Activated T-cell treated with anti-CD3 and anti-CD28 coated beads for 24 hours (primary cell): ENCODE data around the gene LDLRAD3.

Experiments
- DNase-seq: peaks from one replicate; pipeline ENCODE4 v3.0.0-alpha.2; 2020; ENCODE audit warnings: low read depth

Gene LDLRAD3

DNA sequence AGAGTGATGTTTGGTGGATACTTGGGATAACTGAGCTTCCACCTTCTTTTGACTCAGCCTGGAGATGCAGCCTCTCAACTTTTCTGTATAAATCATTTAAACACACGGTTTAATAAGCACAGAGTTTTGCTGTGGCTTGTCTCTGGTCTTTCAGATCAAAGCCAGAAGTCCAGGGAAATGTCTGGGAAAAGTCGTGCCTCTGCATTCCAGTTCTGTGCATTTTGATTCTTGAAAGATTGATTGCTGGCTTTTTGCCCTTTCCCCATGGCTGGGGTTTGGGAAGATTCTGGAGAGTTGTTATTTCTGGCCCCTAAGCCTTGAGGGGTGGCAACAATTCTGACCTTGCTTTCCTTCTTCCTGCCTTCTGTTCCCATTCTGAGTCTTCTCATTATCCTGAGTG lies 191.2 kb downstream of the LDLRAD3 start:
- DNase-seq: no peak

DNA sequence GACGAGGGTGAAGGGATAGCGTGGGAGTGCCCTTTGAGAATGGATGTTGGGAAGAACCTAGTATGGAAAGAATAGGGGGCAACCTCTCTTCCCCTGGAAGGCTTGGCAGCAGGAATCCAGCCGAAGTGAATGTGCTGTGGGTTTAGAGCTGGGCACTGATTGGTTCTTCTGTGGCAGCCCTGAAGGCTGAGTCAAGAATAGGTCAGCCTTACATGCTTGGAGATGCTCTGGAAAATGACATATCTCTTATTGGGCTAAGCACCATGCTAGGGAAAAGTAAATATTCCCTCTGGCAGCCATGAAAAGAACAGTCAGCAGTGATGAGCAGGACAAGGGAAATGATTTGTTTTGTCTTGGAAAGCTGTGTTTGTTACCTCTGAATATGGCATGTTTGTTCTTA lies 195.9 kb downstream of the LDLRAD3 start:
- no peak for DNase-seq

DNA sequence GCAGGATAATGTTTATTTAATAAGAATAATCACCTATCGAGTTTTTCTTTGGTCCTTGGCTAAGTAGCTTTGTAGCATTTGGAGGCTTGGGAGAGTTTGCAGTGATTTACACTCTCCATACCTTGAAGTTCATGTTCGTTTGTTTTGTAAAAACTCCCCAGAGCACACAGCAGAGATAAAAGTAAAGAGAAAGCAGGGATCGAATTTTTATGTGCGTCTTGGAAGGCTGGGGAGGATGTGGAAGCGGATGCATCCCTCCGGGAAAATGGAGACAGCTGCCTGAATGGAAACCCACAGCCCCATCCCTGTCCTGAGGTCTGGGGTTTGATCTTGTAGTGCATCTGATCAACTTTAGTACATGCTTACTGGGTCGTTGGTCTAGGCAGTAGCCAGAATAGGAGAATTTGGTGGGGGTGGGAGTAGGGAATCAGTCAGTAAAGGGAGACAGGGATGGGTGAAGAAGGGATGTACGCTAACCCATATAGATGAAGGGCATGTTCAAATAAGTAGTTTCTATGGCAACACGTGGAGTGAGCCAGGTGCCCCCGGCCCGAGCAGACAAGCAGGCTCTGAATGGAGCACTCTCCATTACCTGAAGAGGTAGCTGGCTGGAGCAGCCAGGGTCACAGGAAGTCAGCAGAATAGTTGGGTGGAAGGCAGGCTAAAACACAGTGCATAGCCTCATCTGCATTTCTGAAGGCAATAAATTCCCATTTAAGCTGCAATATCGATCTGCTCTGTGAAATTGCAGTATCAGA lies 197.5 kb downstream of the LDLRAD3 start:
- no peak for DNase-seq

DNA sequence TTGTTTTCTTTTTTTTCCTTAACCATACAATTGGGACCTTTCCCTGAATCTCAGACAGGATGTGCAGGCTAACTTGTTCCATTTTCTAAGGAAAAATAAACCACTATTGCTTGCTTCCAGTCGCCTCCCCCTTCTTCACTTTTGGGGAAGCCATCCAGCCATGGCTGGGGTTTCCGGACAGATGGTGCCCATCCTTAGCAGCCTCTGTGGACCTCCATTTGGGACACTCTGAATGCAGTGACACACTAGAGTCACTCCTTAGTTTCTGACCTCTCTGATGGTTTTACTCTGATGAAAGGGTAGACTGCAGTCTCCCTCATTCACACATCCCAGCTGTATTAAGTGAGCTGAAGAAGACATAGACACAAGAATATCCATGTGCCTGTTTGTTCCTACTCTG lies 198.1 kb downstream of the LDLRAD3 start:
- no peak for DNase-seq

DNA sequence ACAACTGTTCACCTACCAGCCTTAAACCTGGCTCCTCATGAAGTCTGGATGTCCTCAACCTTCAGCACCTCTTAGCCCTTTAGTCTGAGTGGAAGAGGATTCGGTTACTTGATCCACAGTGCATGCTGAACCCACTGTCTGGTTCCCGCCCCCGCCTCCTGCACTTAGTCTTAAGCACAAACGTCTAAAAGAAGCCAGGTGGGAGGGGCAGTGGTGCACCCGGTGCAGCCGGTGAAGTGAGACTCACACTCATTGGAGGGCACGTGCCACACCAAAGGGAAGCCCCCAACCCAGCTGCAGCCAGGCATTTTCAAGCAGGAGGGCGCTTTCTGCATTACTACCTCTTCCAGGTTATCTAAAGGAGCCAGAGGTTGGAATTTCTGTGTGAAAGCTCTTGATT lies 198.6 kb downstream of the LDLRAD3 start:
- no peak for DNase-seq

DNA sequence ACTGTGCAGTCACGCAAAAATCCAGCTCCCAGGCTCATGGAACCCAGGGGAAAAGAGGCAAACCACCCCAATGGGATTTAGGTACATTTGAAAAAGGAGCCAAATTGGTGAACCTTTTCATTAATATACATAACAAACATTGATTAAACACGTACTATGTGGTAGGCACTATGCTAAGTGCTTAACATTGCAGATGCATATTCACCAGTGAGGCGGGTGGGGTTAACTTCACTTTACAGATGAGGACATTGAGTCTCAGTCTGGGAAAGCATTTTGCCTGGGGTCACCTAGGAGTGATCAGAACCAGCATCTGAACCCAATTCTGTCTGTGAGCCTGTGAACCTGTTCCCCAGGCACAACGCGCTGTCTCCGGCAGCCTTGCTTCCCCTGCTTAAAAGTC lies 199.0 kb downstream of the LDLRAD3 start:
- DNase-seq: no peak

DNA sequence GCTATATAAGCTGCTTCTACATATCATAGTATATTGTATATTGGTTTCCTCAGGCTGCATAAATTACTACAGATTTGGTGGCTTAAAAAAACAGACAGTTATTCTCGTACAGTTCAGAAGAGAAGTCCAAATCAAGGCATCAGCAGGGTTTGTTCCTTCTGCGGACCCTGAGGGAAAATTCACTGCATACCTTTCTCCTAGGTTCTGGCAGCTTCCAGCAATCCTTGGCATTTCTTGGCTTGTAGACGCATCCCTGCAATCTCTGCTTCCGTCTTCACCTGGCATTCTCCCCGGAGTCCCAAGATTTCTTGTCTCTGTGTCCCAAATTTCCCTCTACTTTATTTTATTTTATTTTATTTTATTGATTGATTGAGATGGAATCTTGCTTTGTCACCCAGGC lies 202.6 kb downstream of the LDLRAD3 start:
- DNase-seq: no peak

DNA sequence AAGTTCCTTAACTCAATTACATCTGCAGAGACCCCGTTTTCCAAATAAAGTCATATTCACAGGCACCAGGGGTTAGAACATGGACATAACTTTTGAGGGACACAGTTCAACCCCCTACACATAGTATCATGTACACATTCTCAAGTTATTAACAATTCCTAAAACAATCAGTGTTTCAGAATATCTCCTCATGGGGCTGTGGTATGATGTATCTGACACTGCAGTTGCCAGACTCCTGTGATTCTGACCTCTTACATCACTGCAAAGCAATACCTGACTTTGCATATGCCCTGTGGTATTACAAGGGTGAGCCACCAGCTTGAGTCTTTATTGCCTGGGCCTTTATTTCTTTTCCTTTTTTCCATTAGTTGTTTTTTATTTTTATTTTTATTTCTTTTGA lies 203.6 kb downstream of the LDLRAD3 start:
- no peak for DNase-seq

DNA sequence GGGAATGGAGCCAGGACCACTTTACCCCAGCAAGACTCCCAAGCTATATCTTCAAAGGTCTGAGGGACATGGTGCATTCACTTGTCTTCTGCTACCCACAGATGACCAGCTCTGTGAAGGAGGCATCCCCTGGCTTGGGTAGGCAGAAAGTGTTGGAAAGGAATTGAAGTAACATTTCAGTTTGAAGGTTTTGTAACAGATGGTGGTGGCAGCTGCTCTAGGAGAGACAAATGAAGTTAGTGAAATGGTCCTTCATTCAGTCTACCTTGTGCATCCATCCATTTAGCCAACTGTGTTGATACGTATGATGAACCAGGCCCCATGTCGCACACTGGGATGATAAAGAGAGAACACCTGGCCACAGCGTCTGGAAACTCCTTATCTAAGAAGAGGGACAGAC lies 204.8 kb downstream of the LDLRAD3 start:
- DNase-seq: no peak

DNA sequence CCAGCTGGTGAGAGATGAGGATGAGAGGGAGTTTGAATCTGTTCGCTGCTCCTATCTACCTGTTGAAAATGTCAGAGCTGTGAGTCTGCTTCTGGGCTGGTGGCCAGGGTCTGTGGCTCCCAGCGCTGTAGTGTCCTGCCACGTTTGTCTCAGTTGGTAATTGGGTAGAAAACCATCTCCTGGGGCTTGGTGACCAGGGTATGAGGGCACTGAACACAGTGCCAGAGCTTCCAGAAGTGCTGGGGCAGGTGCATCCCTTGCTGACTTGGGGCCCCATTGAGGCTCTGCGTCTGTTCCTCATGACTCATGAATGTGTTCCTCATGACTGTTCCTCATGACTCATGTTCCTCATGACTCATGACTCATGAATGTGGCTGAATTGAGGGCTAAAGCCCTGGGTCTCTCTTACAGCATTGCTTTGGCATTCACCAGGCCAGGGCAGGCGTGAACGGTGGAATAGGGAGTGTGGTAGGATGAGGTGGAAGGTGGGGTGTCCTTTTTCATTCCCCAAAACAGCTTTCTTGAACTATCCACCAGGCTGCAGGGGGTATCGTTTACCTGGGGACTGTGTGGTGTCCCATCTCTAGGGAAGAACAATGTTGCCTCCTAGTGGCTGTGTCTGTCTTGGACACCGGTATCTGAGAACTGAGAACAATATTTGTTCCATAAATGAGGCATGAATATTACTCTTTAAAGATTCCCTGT lies 205.8 kb downstream of the LDLRAD3 start:
- peak; percentile 28 for DNase-seq

DNA sequence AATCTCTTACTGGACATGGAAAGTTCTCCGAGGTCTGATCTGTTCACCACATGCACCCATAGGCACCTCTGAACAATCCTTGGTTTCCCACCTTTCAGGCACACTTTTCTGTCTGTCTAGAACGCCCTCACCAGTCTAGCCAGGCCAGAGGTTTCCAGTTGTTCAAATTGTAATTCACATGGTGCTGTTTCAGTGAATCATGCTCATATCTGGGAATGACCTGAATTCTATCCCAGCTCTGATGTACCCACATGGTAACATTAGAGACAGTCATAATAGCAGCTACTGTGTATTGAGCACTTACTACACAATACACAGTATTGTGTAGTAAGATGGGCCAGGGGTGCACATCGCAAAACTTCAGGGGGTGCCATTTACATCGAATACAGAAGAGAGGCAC lies 207.1 kb downstream of the LDLRAD3 start:
- DNase-seq: no peak

DNA sequence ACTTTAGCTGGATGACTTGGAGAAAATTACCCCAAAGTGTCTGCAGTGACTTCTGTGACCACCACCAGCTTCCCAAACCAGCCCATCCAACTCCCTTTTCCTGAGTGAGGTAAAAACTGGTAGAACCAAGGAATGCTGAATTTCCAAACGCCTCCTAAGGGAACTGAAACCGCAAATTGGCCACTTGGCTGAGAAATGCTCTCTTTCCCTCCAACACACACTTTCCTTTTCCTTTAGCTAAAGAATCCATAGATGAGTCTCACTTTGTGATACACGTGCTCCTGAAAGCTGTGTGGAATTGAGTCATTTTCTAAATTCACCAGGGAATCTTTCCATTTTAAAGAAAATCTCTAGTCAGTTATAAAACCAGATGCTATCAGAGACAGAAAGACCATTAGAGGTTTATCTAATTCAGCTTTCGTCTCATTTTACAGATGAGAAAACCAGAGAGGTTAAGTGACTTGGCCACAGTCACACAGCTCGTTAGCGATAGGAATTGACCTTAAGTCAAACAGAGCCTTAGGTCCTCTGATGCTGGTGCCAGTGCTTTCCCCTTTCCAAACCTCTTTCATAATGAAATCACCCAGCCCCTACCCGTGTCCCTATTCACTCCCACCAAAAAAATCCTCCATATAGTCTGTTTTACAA lies 208.2 kb downstream of the LDLRAD3 start:
- DNase-seq: no peak

DNA sequence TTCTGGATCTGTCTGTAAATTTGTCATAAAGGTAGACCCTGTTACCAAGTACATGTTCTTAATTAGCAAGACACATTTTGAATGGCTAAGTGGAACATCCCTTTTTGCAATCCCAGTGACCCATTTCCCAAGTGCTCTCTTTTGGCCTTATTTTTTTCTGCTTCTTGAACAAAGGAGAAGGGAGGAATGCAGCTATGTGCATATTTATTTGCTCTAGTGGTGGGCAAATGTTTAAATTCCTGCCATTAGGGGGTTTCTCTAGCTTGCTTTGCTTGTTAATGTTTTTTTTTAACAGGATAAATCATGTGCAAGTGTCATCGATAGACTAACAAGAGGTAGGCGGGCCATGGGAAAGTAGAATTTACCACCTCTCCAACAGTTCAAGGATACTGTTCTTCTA lies 209.7 kb downstream of the LDLRAD3 start:
- DNase-seq: no peak

DNA sequence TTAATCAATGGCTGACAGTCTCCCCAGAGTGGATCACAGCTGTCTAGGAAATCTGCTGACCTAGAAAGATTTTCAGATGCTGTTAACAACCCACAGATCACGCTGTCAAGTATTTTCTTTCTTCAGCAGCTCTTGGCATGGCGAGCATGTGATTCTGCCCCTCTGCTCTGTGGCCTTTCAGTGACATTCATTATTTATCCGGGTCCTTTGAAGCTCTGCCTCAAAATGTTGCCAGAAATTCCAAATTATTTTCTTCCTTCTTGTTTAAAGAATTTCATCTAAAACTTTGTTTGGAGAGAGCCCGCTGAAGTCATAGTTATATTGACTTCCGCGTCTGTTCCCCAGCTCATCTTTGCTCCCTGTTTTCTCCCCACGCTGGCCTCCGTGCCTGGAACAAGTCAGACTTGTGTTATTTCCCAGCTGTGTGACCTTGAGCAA lies 211.3 kb downstream of the LDLRAD3 start:
- no peak for DNase-seq

DNA sequence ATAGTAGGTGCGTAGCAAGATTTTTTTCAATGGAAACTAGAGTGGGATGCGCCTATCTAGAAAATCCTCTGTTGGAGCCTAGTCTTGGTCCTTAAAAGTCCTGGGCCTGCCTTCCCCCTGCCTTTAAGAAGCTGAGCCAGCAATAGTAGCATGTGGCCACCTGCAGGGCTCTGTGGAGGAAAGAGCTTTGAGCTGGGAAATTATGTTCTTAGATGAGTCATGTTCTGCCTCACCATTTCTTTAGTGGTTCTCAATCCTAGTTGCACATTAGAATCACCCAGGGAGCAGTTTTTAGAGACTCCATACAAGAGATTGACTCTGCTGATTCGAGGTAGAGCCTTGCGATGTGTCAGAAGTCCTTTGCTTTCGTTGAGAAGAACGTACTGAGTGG lies 211.9 kb downstream of the LDLRAD3 start:
- DNase-seq: no peak

DNA sequence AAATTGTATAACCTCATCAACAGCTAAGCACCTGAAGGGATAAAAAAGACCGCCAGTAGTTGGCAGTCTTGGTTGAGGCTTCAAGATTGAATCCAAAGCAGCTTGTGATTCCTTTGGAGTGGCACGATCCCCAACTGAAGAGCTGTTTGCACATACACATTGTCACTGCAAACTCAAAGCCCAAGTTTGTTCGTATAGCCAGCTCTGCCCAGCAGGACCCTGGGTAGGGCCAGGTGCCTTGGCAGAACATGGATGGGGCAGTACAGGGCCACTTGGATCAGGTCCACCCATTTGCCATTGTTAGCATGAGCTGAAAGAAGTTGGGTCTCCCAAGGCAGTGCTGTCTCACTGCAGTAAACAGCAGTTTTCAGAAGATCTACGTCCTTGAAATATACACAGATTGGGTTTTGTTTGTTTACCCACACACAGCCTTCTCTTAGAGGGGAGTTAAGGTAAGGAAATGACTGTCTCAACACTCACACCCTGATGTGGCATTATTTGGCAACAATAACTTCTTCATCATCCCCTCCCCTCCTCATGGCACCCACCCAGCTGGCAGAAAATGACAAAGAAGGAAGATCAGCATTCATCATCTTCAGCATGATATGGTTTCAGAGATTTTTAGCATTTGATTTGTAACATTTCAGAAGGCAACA lies 212.4 kb downstream of the LDLRAD3 start:
- no peak for DNase-seq

DNA sequence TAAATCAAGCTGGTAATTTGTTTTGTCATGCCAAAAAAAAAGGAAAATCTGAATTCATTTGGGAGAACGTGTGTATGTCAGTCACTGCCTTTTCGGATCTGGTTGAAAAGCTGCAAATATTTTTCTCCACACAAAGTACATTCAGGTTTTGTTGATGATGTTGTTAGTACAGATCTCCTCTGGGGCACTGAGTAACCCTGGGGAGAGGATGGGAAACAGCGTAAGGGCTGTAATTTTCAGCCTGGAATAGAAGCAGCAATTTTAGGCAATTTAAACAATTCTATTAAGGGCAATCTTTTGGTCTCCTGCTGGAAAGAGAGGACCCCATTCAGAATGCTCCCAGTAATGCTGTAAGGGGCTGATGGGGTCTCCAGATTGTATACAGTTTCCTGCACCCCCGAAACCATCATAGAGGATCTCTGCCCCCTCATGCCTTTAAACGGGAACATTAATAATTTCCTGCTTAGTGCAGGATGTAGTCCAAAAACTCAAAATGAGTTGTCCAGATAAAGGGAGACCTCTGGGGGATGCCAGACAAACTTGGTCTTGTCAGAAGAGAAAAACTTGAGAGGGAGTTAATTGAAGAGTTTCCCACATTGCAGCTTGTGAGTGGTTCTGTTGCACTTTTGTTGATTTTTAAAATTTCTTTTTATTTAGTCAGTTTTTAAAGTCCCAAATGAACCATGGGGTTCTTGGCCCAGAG lies 213.1 kb downstream of the LDLRAD3 start:
- no peak for DNase-seq

DNA sequence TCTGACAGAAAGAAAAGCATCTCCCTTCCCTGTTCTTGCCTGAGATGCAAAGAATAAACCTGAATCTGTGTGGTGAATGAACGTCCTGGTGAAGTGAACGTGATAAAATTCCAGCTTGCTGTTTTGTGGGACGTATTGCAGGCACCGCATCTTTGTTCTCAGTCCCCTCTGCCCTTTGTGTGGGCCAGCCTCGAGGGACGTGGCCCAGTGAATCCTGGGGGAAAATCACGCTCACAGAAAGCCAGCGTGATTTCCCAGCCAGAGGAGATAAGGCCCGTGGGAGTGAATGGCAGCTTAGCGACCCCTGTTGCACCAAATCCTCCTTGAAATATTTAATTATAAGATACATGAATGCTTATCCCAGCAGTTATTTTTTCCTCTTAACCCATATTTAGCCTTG lies 216.2 kb downstream of the LDLRAD3 start:
- DNase-seq: no peak

DNA sequence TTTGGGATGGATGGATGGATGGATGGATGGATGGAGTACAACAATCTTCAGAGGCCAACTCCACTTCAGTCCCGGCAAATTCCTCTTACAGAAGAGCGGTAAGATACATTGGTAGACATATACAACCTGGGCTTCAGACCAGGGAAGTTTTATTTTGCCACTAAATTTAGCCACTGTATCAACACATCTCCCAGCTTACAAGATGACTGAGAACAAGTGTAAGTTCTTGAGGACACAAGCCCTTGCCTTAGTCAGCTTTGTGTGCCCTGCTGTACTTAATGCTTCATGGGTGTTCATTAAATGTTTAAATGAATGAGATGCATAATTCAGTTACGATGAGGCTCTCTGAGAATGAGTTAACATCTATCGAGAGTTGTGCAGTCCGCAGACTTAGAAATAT lies 217.7 kb downstream of the LDLRAD3 start:
- DNase-seq: no peak

DNA sequence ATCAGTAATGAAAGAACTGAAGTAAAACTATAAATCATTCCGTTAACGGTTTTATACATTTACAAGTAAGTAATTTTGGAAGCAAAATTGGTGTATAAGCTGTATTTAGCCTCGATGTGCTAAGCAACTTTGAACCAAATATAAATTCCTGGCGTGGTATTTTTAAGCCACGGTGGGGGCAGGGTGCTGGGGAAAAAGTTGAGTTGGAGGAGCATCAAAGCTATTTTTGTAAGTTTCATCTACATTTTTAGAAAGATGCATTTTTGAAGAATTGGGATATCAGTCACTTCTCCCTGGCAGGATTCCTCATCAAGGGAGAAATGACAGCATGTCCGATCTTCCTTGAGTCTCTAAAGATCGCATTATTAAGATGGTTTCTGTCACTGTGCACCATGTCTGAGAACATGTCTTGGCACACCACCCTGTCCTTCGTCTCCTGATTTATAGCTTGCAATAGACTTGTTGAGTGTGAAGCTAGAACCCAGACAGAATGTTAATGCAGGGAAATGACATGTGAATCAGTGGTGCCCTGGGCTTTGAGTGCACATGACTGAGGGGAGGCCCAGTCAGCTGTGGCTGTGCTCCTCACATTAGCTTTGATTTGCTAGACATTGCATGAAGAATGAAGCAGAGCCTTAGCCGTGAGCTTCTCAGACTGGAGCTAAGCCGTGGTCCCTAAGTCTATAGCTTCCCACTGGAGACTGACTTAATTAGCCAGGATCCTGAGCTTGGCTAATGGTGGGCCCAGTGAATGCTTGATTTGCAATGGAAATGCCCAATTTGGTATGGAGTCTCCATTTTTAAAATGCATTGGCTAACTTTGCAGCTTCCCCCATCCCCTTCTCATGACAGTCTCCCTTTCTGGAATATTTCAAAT lies 218.4 kb downstream of the LDLRAD3 start:
- no peak for DNase-seq

DNA sequence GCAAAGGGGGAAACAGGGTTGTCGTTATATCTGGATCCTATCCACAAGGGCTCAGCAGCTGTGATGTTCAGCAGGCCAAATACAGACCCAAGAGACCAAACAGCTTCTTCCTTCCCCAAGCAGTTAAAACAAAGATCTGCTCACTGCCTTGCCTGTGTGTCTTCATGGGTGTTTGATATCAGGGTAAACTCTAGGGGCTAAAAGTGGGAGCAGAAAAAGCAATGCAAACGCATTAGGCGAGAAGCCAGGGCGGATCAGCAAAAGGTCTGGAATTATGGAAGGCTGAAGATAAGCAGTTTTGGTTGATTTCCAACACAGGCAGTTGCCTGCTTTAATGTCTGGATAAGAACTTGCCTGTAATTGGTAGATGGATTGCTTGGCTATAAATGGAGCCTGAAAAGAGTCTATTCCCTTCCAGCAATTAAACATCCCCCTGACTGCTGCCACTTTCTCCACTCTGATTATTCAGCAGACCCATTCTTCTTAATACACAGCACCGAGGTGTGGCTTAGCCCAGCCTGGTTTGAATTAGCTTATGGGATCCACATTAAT lies 219.1 kb downstream of the LDLRAD3 start:
- DNase-seq: no peak
